Smooth muscle cell (in vitro differentiated cells): Measurements from ENCODE around the gene NOTUM. TPM values are rescaled to one million over a fixed set of nuclear protein-coding genes. Genes with fewer than 3 reads are reported as not detected.

Experiments used
- DNase-seq: peaks from one replicate; lab custom pipeline; 2025; ENCODE audit not compliant: unreplicated experiment; lab: John Stamatoyannopoulos, UW
- H2AFZ ChIP-seq: fragments of 200-600 bp; sonication (generic); 2 replicates; pipeline ENCODE4 v1.6.0; 2016; ENCODE audit warnings: antibody characterized with exemption, low read depth, mild to moderate bottlenecking
- H3F3A ChIP-seq: fragments of 200-600 bp; sonication (generic); 2 replicates; pipeline ENCODE4 v1.6.0; 2017; ENCODE audit warnings: antibody characterized with exemption, low read depth
- H3K27ac ChIP-seq: fragments of 200-600 bp; sonication (generic); 2 replicates; pipeline ENCODE4 v1.5.1; 2016; ENCODE audit warnings: low read depth, mild to moderate bottlenecking
- H3K27me3 ChIP-seq: fragments of 200-600 bp; sonication (generic); 2 replicates; pipeline ENCODE4 v1.6.1; 2016; ENCODE audit warnings: low read depth, mild to moderate bottlenecking
- H3K36me3 ChIP-seq: fragments of 200-600 bp; sonication (generic); 2 replicates; pipeline ENCODE4 v1.5.1; 2016; ENCODE audit warnings: low read depth
- H3K4me1 ChIP-seq: fragments of 200-600 bp; sonication (generic); 2 replicates; pipeline ENCODE4 v1.5.1; 2016; ENCODE audit warnings: low read depth
- H3K4me2 ChIP-seq: fragments of 200-600 bp; sonication (generic); 2 replicates; pipeline ENCODE4 v1.6.0; 2016; ENCODE audit warnings: mild to moderate bottlenecking
- H3K4me3 ChIP-seq: fragments of 200-600 bp; sonication (generic); 2 replicates; pipeline ENCODE4 v1.5.1; 2016; ENCODE audit warnings: mild to moderate bottlenecking
- H3K79me2 ChIP-seq: fragments of 200-600 bp; sonication (generic); 2 replicates; pipeline ENCODE4 v1.6.0; 2016; ENCODE audit warnings: low read depth, mild to moderate bottlenecking
- H3K9ac ChIP-seq: fragments of 200-600 bp; sonication (generic); 2 replicates; pipeline ENCODE4 v1.6.0; 2016; ENCODE audit warnings: low read depth
- H3K9me3 ChIP-seq: fragments of 200-600 bp; sonication (generic); replicated peaks from 2 replicates; pipeline ENCODE4 v1.5.1; 2016; ENCODE audit warnings: low read depth
- H4K20me1 ChIP-seq: fragments of 200-600 bp; sonication (generic); 2 replicates; pipeline ENCODE4 v1.6.0; 2016; ENCODE audit warnings: low read depth
- CTCF ChIP-seq: fragments of 200-600 bp; sonication (generic); IDR thresholded peaks from 2 replicates; pipeline ENCODE4 v1.5.1; 2017; ENCODE audit warnings: borderline replicate concordance, mild to moderate bottlenecking, antibody characterized with exemption; ENCODE audit not compliant: insufficient read depth, poor library complexity, severe bottlenecking
- WGBS: methylation state at CpG from one replicate; pipeline ENCODE4 v1.1.7; 2016; ENCODE audit warnings: low lambda C conversion rate; 5-methylcytosine and 5-hydroxymethylcytosine counted together
- polyA plus RNA-seq: library from polyadenylated mRNA; unstranded; fragments of >200 nt; fragmentation: Nextera tagmentation; extraction: Ambion mirVana; gene quantifications from 2 replicates; pipeline ENCODE4 v1.2.1, GENCODE V29; 2016
- total RNA-seq: library from RNA; depleted of rRNA; stranded (reverse); fragments of >200 nt; gene quantifications from 2 replicates; pipeline ENCODE4 v1.2.3, GENCODE V29; 2014

Gene NOTUM
- total and polyA plus RNA-seq, 2 experiments from 2014 or later: 0.90 to 2.9 TPM

GRCh38 chr17:81905424-81905875 lies 55.5 kb downstream of the NOTUM start:
- Histone ChIP-seq H3K9ac (no peak overlapping the region), H3K4me2 (no peak overlapping the region), H3K4me3 (no peak overlapping the region), H3K27me3 (no peaks in the 10 kb centered on the region), H3F3A (no peaks in the 10 kb centered on the region), H4K20me1 (peaks cover 17% of the 10 kb centered on the region), H3K9me3 (no peaks in the 10 kb centered on the region), H2AFZ (no peak overlapping the region), H3K4me1 (peaks cover 6% of the 10 kb centered on the region), H3K36me3 (no peaks in the 10 kb centered on the region), H3K79me2 (peaks cover 6% of the 10 kb centered on the region), H3K27ac (no peak overlapping the region)
- no peak for TF ChIP-seq CTCF
- DNase-seq: no peak
- 96% methylated on average over 16 of the region's 16 CpGs for WGBS

- Histone ChIP-seq H3K4me3 (no peak overlapping the region), H3K36me3 (no peaks in the 10 kb centered on the region), H2AFZ (no peak overlapping the region), H3F3A (peaks cover 2% of the 10 kb centered on the region), H3K9ac (no peak overlapping the region), H3K27ac (no peak overlapping the region), H3K4me2 (no peak overlapping the region), H4K20me1 (peaks cover 17% of the 10 kb centered on the region), H3K79me2 (no peaks in the 10 kb centered on the region), H3K9me3 (no peaks in the 10 kb centered on the region), H3K27me3 (no peaks in the 10 kb centered on the region), H3K4me1 (peaks cover 3% of the 10 kb centered on the region)
- no peak for DNase-seq
- no peak for TF ChIP-seq CTCF
- 97% methylated on average over 26 of the region's 28 CpGs for WGBS
Observed at GRCh38 chr17:81904600-81905423, 56.2 kb downstream of the NOTUM start.

DNA sequence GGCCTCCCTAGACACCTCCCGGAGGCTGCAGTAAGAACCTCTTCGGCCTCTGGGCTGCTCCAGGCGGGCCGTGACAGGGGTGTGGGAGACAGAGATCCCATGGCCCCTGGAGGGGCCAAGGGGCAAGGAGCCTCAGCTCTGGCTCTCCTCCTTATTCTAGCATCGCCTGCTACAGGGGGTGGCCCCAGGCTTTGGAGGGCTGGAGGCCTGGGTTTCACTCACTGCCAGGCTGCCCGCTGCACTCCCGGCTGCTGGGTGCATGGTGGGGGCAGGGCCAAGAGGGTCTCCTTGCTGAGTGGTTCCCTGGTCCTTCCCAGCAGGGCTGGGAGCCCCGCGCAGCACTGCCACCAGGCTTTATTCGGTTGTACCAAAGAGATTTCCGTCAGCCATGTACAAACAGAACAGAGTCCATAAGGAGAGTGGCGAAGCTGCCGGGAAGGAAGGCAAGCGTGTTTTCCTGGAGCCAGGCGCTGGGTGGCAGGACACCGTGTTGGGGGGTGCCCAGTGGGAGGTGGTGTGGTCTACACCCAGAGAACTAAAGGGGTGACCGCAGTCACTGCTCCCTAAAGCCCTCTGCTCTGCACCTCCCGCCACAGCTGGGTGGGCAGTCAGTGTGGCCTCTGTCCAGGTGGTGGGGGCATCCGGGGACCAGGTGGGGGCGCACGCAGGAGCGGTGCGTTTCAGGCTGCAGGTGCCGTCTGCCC lies 56.9 kb downstream of the NOTUM start:
- Histone ChIP-seq H3K9me3 (no peaks in the 10 kb centered on the region), H4K20me1 (peaks cover 16% of the 10 kb centered on the region)
- no peak for TF ChIP-seq CTCF

More for the DNA sequence above, 56.9 kb downstream of the NOTUM start:
- H3K79me2 ChIP-seq: no peaks in the 10 kb centered on the region
- H3K4me1 ChIP-seq: peaks cover 3% of the 10 kb centered on the region
- no peak overlapping the region for H3K4me3 ChIP-seq
- no peak overlapping the region for H3K9ac ChIP-seq
- H3K36me3 ChIP-seq: no peaks in the 10 kb centered on the region
- H2AFZ ChIP-seq: no peak overlapping the region
- H3F3A ChIP-seq: peaks cover 8% of the 10 kb centered on the region
- H3K4me2 ChIP-seq: no peak overlapping the region
- no peak for DNase-seq
- WGBS: 94% methylated on average over 24 of the region's 24 CpGs
- H3K27me3 ChIP-seq: no peaks in the 10 kb centered on the region
- H3K27ac ChIP-seq: no peak overlapping the region
